Endothelial cell of umbilical vein (primary cell): ENCODE data around the gene MRPS11.

Experiments used
- CTCF ChIP-seq, 2 donors: IDR thresholded peaks; 1 replicate in 1 of 2; 2 replicates in 1 of 2; pipeline ENCODE4 v1.5.1; 2011; ENCODE audit warnings: low read length in 2 of 2, mild to moderate bottlenecking in 2 of 2, moderate library complexity in 2 of 2, control low read depth in 1 of 2, inconsistent platforms in 1 of 2, low read depth in 1 of 2; ENCODE audit not compliant: insufficient read depth in 1 of 2; ENCODE audit errors: extremely low read depth in 1 of 2
- EZH2 ChIP-seq: IDR thresholded peaks from 2 replicates; pipeline ENCODE4 v1.6.1; 2012; ENCODE audit warnings: borderline replicate concordance, low read depth, mild to moderate bottlenecking, moderate library complexity, low read length, inconsistent platforms; ENCODE audit not compliant: severe bottlenecking
- FOS ChIP-seq: IDR thresholded peaks from 2 replicates; pipeline ENCODE4 v1.6.1; 2011; ENCODE audit warnings: mild to moderate bottlenecking, low read length, moderate library complexity, borderline replicate concordance; ENCODE audit not compliant: insufficient read depth
- GATA2 ChIP-seq: IDR thresholded peaks from 2 replicates; pipeline ENCODE4 v1.7.0; 2011; ENCODE audit warnings: low read depth, mild to moderate bottlenecking, moderate library complexity, mixed read lengths, low read length; ENCODE audit not compliant: insufficient read length, insufficient read depth
- JUN ChIP-seq: IDR thresholded peaks from 2 replicates; pipeline ENCODE4 v1.6.1; 2011; ENCODE audit warnings: borderline replicate concordance, low read depth; ENCODE audit not compliant: insufficient read length, insufficient read depth
- MAX ChIP-seq: IDR thresholded peaks from 2 replicates; pipeline ENCODE4 v1.6.1; 2011; ENCODE audit not compliant: insufficient read depth, insufficient read length
- MYC ChIP-seq: IDR thresholded peaks from one replicate; pipeline ENCODE4 v1.6.1; 2011; ENCODE audit warnings: mild to moderate bottlenecking, low read depth, low read length
- POLR2A ChIP-seq: IDR thresholded peaks from 2 replicates; pipeline ENCODE4 v1.6.1; 2012; ENCODE audit warnings: low read depth, mild to moderate bottlenecking, control low read depth, low read length
- POLR2AphosphoS5 ChIP-seq: IDR thresholded peaks from 2 replicates; pipeline ENCODE4 v1.6.1; 2012; ENCODE audit warnings: low read depth, mild to moderate bottlenecking, control low read depth, low read length, moderate library complexity; ENCODE audit not compliant: insufficient read depth

GRCh38 chr15:88472225-88472624 is 4.7 kb downstream of the MRPS11 start:
- TF ChIP-seq POLR2A (no peak), POLR2AphosphoS5 (no peak), EZH2 (no peak), CTCF (IDR thresholded peaks at IDR 0.05; ENCODE audit: extremely low read depth in 1 of 2, insufficient read depth in 1 of 2, low read depth in 1 of 2, low read length in 2 of 2) (no peak), GATA2 (no peak), MYC (no peak), FOS (no peak), MAX (no peak), JUN (no peak)
